GM18502 (cell line): Measurements from ENCODE around the gene MRPL51.

Source experiments
- ATAC-seq: cut with Tn5 transposase; IDR thresholded peaks from one replicate; pipeline ENCODE4 v1.9.1; 2021; ENCODE audit warnings: mild to moderate bottlenecking; ENCODE audit not compliant: unreplicated experiment, poor library complexity

Gene MRPL51

GRCh38 chr12:6442836-6443235 is 50.2 kb downstream of the MRPL51 start:
- no peak for ATAC-seq
